H9 (cell line): ENCODE data around the gene SLC28A3. TPM values are rescaled to one million over a fixed set of nuclear protein-coding genes. Genes with fewer than 3 reads are reported as not detected.

Experiments
- DNase-seq: peaks from one replicate; pipeline ENCODE4 v3.0.0-alpha.2; 2017
- H2AFZ ChIP-seq: one replicate; pipeline ENCODE4 v1.6.1; 2013; ENCODE audit warnings: mild to moderate bottlenecking, low read length, control low read depth, moderate library complexity
- H2AK5ac ChIP-seq: 2 replicates; pipeline ENCODE4 v1.6.1; 2013; ENCODE audit warnings: low read length, control low read depth, mixed read lengths; ENCODE audit not compliant: insufficient read length
- H2BK120ac ChIP-seq: one replicate; pipeline ENCODE4 v1.6.1; 2013; ENCODE audit warnings: low read depth, mild to moderate bottlenecking, low read length, control low read depth, inconsistent platforms; ENCODE audit not compliant: poor library complexity, severe bottlenecking
- H2BK12ac ChIP-seq: 2 replicates; pipeline ENCODE4 v1.6.1; 2013; ENCODE audit warnings: low read length, control low read depth, mixed read lengths, low read depth; ENCODE audit not compliant: insufficient read length
- H2BK15ac ChIP-seq: 2 replicates; pipeline ENCODE4 v1.6.1; 2013; ENCODE audit warnings: low read depth, low read length, control low read depth
- H2BK20ac ChIP-seq: one replicate; pipeline ENCODE4 v1.6.1; 2013; ENCODE audit warnings: low read depth, mild to moderate bottlenecking, low read length, control low read depth, inconsistent platforms; ENCODE audit not compliant: poor library complexity, severe bottlenecking
- H2BK5ac ChIP-seq: 2 replicates; pipeline ENCODE4 v1.6.1; 2013; ENCODE audit warnings: low read length, control low read depth, mixed read lengths; ENCODE audit not compliant: insufficient read length
- H3K14ac ChIP-seq: 2 replicates; pipeline ENCODE4 v1.6.1; 2013; ENCODE audit warnings: low read length, control low read depth; ENCODE audit not compliant: insufficient read depth
- H3K18ac ChIP-seq: 2 replicates; pipeline ENCODE4 v1.6.1; 2013; ENCODE audit warnings: low read depth, mild to moderate bottlenecking, mixed read lengths, low read length, control low read depth; ENCODE audit not compliant: insufficient read length
- H3K23ac ChIP-seq: 2 replicates; pipeline ENCODE4 v1.6.1; 2013; ENCODE audit warnings: low read length, control low read depth, mixed read lengths, low read depth; ENCODE audit not compliant: insufficient read length
- H3K23me2 ChIP-seq: 2 replicates; pipeline ENCODE4 v1.6.1; 2013; ENCODE audit warnings: low read depth, mild to moderate bottlenecking, mixed read lengths, low read length, control low read depth; ENCODE audit not compliant: insufficient read length, poor library complexity, severe bottlenecking
- H3K27ac ChIP-seq: 2 replicates; pipeline ENCODE4 v1.5.1; 2013; ENCODE audit warnings: low read length, control low read depth, mixed read lengths, low read depth; ENCODE audit not compliant: insufficient read length
- H3K27me3 ChIP-seq: 2 replicates; pipeline ENCODE4 v1.6.1; 2013; ENCODE audit warnings: low read length, control low read depth, inconsistent platforms; ENCODE audit not compliant: insufficient read depth
- H3K4ac ChIP-seq: 2 replicates; pipeline ENCODE4 v1.6.1; 2013; ENCODE audit warnings: low read depth, mild to moderate bottlenecking, control low read depth, inconsistent platforms, low read length, moderate library complexity
- H3K4me1 ChIP-seq: 2 replicates; pipeline ENCODE4 v1.6.1; 2013; ENCODE audit warnings: low read length, control low read depth, inconsistent platforms; ENCODE audit not compliant: insufficient read depth
- H3K4me2 ChIP-seq: 2 replicates; pipeline ENCODE4 v1.6.1; 2013; ENCODE audit warnings: low read length, control low read depth, mixed read lengths; ENCODE audit not compliant: insufficient read length, insufficient read depth
- H3K56ac ChIP-seq: 2 replicates; pipeline ENCODE4 v1.6.1; 2013; ENCODE audit warnings: low read depth, mild to moderate bottlenecking, mixed read lengths, low read length, control low read depth; ENCODE audit not compliant: insufficient read length
- H3K79me1 ChIP-seq: 2 replicates; pipeline ENCODE4 v1.6.1; 2013; ENCODE audit warnings: low read depth, mild to moderate bottlenecking, moderate library complexity, low read length, control low read depth, inconsistent platforms; ENCODE audit not compliant: insufficient read depth, poor library complexity, severe bottlenecking
- H3K79me2 ChIP-seq: 2 replicates; pipeline ENCODE4 v1.6.1; 2013; ENCODE audit warnings: low read length, control low read depth, inconsistent platforms; ENCODE audit not compliant: insufficient read depth
- H3K9ac ChIP-seq: 2 replicates; pipeline ENCODE4 v1.6.1; 2013; ENCODE audit warnings: low read length, control low read depth, mixed read lengths; ENCODE audit not compliant: insufficient read length; ENCODE audit errors: extremely low read depth
- H3K9me3 ChIP-seq: one replicate; pipeline ENCODE4 v1.6.1; 2013; ENCODE audit warnings: low read depth, low read length, inconsistent platforms; ENCODE audit not compliant: control insufficient read depth
- H3T11ph ChIP-seq: one replicate; pipeline ENCODE4 v1.6.1; 2013; ENCODE audit warnings: mild to moderate bottlenecking, low read length, control low read depth, inconsistent platforms
- H4K20me1 ChIP-seq: one replicate; pipeline ENCODE4 v1.6.1; 2013; ENCODE audit not compliant: control insufficient read depth, insufficient read length, insufficient read depth
- H4K5ac ChIP-seq: 2 replicates; pipeline ENCODE4 v1.6.1; 2013; ENCODE audit warnings: low read depth, mild to moderate bottlenecking, mixed read lengths, low read length, control low read depth; ENCODE audit not compliant: insufficient read length
- H4K8ac ChIP-seq: replicated peaks from 2 replicates; pipeline ENCODE4 v1.6.1; 2013; ENCODE audit warnings: low read length, control low read depth, mixed read lengths, low read depth; ENCODE audit not compliant: insufficient read length
- H4K91ac ChIP-seq: 2 replicates; pipeline ENCODE4 v1.6.1; 2013; ENCODE audit warnings: low read depth, mild to moderate bottlenecking, moderate library complexity, mixed read lengths, low read length, control low read depth; ENCODE audit not compliant: insufficient read length
- H3K27ac Mint-ChIP-seq, 3 experiments: 2 replicates in 2 of 3; 3 replicates in 1 of 3; pipeline ENCODE4 v1.8.0; 2020 to 2021; ENCODE audit warnings: mixed read lengths in 3 of 3, mild to moderate bottlenecking in 1 of 3, moderate library complexity in 1 of 3
- H3K27me3 Mint-ChIP-seq: 2 replicates; pipeline ENCODE4 v1.8.0; 2021; ENCODE audit warnings: low read depth, mild to moderate bottlenecking, moderate library complexity, mixed read lengths
- H3K36me3 Mint-ChIP-seq, 3 experiments: 2 replicates in 2 of 3; 3 replicates in 1 of 3; pipeline ENCODE4 v1.8.0; 2020 to 2021; ENCODE audit warnings: low read depth in 3 of 3, mixed read lengths in 3 of 3; ENCODE audit not compliant: insufficient read depth in 1 of 3
- H3K4me1 Mint-ChIP-seq, 2 experiments: 2 replicates each; pipeline ENCODE4 v1.8.0; 2020; ENCODE audit warnings: mixed read lengths in 2 of 2
- H3K4me3 Mint-ChIP-seq, 2 experiments: 2 replicates in 1 of 2; 3 replicates in 1 of 2; pipeline ENCODE4 v1.8.0; 2020 to 2021; ENCODE audit warnings: mild to moderate bottlenecking in 2 of 2, mixed read lengths in 2 of 2, moderate library complexity in 1 of 2
- H3K9me3 Mint-ChIP-seq, 2 experiments: 2 replicates in 1 of 2; 3 replicates in 1 of 2; pipeline ENCODE4 v1.8.0; 2020; ENCODE audit warnings: mild to moderate bottlenecking in 2 of 2, mixed read lengths in 2 of 2, moderate library complexity in 1 of 2
- CTCF ChIP-seq: fragments of 200-600 bp; sonication (generic); conservative IDR thresholded peaks from 3 replicates; pipeline ENCODE4 v1.8.0; 2021; ENCODE audit warnings: antibody characterized with exemption, mild to moderate bottlenecking
- WGBS: extraction: QIAGEN DNeasy Blood & Tissue Kit; methylation state at CpG from one replicate; pipeline ENCODE4 v1.1.7; 2013; ENCODE audit warnings: missing lambda C conversion rate, low lambda C conversion rate, mixed read lengths; ENCODE audit not compliant: insufficient read length; ENCODE audit errors: extremely low coverage; 5-methylcytosine and 5-hydroxymethylcytosine counted together
- total RNA-seq: library from RNA; stranded (reverse); gene quantifications from 2 replicates; pipeline ENCODE4 v1.2.1, GENCODE V29; 2021

Gene SLC28A3
- total RNA-seq, 1 experiment from 2014 or later = not detected

DNA sequence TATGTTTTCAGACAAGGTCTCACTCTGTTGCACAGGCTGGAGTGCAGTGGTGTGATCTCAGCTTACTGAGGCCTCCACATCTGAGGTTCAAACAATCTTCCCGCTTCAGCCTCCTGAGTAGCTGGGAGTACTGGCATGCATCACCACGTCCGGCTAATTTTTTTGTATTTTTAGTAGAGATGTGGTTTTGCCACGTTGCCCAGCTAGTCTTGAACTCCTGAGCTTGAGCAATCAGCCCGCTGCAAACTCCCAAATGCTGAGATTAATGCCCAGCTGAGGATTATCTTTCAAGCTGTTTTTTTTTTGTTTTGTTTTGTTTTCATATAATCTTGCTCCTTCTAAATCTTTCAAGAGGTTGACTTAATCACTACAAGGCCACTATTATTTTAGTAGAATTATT, 47.3 kb upstream of the SLC28A3 start:
- Mint-ChIP-seq H3K4me1 (peaks cover 9 to 18% of the 10 kb centered on the region in 2 experiments), H3K27ac (no peak overlapping the region), H3K9me3 (no peaks in the 10 kb centered on the region), H3K27me3 (no peaks in the 10 kb centered on the region; the same call in none of the 2 replicates), H3K4me3 (no peak overlapping the region), H3K36me3 (no peaks in the 10 kb centered on the region)
- no peak overlapping the region for H2BK120ac ChIP-seq
- H2BK20ac ChIP-seq = no peak overlapping the region
- H3K79me2 ChIP-seq = no peaks in the 10 kb centered on the region
- no peak overlapping the region for H2AK5ac ChIP-seq
- H2BK12ac ChIP-seq = no peak overlapping the region
- H3K9ac ChIP-seq = no peak overlapping the region
- H3K27ac ChIP-seq = no peak overlapping the region
- no peaks in the 10 kb centered on the region for H3K27me3 ChIP-seq
- H3K4me2 ChIP-seq = no peak overlapping the region
- H3K9me3 ChIP-seq = no peaks in the 10 kb centered on the region
- no peak overlapping the region for H2AFZ ChIP-seq
- H3K18ac ChIP-seq = no peak overlapping the region
- H4K8ac ChIP-seq = no peak overlapping the region
- H3K4me1 ChIP-seq = no peaks in the 10 kb centered on the region; the same call in 1 of the 2 replicates
- WGBS = no CpG with 5 or more reads among the region's 5 CpGs
- no peak for TF ChIP-seq CTCF
- H3K79me1 ChIP-seq = no peaks in the 10 kb centered on the region
- no peak overlapping the region for H3K4ac ChIP-seq
- no peak overlapping the region for H3K23ac ChIP-seq
- no peak for DNase-seq
- H3T11ph ChIP-seq = no peak overlapping the region
- H3K56ac ChIP-seq = no peak overlapping the region
- no peak overlapping the region for H2BK15ac ChIP-seq
- no peaks in the 10 kb centered on the region for H4K20me1 ChIP-seq
- H3K14ac ChIP-seq = no peak overlapping the region
- no peak overlapping the region for H2BK5ac ChIP-seq
- peaks cover 3% of the 10 kb centered on the region for H3K23me2 ChIP-seq
- no peak overlapping the region for H4K91ac ChIP-seq
- H4K5ac ChIP-seq = no peak overlapping the region
